ENCODE results near the gene PSME4. TPM values are rescaled to one million over a fixed set of nuclear protein-coding genes. Genes with fewer than 3 reads are reported as not detected.

The PSME4 gene, protein sequence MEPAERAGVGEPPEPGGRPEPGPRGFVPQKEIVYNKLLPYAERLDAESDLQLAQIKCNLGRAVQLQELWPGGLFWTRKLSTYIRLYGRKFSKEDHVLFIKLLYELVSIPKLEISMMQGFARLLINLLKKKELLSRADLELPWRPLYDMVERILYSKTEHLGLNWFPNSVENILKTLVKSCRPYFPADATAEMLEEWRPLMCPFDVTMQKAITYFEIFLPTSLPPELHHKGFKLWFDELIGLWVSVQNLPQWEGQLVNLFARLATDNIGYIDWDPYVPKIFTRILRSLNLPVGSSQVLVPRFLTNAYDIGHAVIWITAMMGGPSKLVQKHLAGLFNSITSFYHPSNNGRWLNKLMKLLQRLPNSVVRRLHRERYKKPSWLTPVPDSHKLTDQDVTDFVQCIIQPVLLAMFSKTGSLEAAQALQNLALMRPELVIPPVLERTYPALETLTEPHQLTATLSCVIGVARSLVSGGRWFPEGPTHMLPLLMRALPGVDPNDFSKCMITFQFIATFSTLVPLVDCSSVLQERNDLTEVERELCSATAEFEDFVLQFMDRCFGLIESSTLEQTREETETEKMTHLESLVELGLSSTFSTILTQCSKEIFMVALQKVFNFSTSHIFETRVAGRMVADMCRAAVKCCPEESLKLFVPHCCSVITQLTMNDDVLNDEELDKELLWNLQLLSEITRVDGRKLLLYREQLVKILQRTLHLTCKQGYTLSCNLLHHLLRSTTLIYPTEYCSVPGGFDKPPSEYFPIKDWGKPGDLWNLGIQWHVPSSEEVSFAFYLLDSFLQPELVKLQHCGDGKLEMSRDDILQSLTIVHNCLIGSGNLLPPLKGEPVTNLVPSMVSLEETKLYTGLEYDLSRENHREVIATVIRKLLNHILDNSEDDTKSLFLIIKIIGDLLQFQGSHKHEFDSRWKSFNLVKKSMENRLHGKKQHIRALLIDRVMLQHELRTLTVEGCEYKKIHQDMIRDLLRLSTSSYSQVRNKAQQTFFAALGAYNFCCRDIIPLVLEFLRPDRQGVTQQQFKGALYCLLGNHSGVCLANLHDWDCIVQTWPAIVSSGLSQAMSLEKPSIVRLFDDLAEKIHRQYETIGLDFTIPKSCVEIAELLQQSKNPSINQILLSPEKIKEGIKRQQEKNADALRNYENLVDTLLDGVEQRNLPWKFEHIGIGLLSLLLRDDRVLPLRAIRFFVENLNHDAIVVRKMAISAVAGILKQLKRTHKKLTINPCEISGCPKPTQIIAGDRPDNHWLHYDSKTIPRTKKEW (N-terminal part only)
- total RNA-seq (2022) (54.8 and 65.2 TPM in 2 replicates), Bru-seq, nascent RNA (percentile 93 among the genes with signal in this experiment), BruChase-seq, experiment 1, labeled RNA remaining after a 6-hour chase (percentile 88 among the genes with signal in this experiment), BruChase-seq, experiment 2, labeled RNA remaining after a 2-hour chase (percentile 89 among the genes with signal in this experiment)
- long read RNA-seq, partial matches to known transcripts, result 12 of 15 reads
- long read RNA-seq, other reads (novel, unspliced or antisense), result 3 of 15 reads

DNA sequence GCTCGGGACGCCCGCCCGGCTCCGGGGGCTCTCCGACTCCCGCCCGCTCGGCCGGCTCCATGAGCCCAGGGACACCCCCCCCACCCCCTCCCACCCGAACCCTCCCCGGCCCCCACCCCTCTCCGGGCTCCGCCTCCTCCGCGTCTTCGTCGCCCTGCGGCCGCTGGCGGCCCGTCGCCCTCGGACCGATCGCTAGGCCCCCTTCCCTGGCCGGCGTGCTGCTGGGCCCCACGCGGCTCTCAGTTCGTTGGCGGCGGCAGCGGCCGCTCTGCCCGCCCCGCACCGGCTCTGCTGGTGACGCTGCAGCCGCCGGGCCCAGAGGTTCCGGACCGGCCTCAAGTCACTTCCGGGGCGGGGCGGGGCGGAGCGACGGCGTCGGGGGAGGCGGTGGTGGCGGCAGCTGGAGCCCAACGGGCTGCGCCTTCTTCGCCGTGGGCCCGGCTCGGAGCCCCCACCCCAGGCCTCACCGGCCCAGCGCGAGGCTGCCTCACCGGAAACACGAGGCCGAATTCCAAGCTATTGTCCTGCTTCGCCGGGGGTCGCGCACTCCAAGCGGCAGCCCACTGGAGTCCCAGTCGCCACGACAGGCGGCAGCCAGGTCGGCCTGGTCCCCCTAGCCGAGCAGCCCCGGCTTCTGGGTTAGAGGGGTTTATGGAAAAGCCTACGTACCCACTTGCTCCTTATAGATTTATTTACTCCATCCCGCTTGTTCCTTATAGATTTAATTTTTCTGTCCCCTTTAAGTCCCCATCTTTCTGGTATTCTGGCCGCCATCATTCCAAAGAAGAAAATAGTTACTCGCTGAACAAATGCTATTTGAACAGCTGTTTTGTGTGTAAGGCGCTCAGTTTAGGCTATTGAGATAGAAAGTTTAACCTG lies at the start of gene PSME4:
TSS of gene PSME4 (minus strand) at position 270 of the 879 bp plus-strand sequence. CDS start at position 61, 209 bp downstream.
- ChIA-PET POLR2A (interaction anchor here (0.7 to 5.9 kb wide), 37 partner anchors 8 to 871 kb away, joined by 3 to 52 read pairs (median 4); partner anchors contain the start of genes ACYP2 and CHAC2), CTCF (interaction anchor here (0.6 to 0.8 kb wide), 2 partner anchors 49 to 78 kb away, joined by 3 to 4 read pairs; no protein-coding TSS in a partner anchor)
- TF ChIP-seq, protein P1, sequence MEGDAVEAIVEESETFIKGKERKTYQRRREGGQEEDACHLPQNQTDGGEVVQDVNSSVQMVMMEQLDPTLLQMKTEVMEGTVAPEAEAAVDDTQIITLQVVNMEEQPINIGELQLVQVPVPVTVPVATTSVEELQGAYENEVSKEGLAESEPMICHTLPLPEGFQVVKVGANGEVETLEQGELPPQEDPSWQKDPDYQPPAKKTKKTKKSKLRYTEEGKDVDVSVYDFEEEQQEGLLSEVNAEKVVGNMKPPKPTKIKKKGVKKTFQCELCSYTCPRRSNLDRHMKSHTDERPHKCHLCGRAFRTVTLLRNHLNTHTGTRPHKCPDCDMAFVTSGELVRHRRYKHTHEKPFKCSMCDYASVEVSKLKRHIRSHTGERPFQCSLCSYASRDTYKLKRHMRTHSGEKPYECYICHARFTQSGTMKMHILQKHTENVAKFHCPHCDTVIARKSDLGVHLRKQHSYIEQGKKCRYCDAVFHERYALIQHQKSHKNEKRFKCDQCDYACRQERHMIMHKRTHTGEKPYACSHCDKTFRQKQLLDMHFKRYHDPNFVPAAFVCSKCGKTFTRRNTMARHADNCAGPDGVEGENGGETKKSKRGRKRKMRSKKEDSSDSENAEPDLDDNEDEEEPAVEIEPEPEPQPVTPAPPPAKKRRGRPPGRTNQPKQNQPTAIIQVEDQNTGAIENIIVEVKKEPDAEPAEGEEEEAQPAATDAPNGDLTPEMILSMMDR (IDR thresholded peaks at IDR 0.05; ENCODE audit: unreplicated experiment), result no peak
- H3K9me3 Mint-ChIP-seq (ENCODE audit: unreplicated experiment), result no peaks in the 10 kb centered on the region
- peak; percentile 88 for DNase-seq (ENCODE audit: unreplicated experiment)
- BruUV-seq (replicated peaks), result no TSS peak
- peak within 1 kb of the TSS; percentile 87 for H3K4me3 Mint-ChIP-seq (ENCODE audit: unreplicated experiment)
- intact Hi-C loops (cut with micrococcal nuclease), result loop anchor here (2.0 kb wide), 1 partner anchor 132 kb away; no protein-coding TSS in a partner anchor
- H3K36me3 Mint-ChIP-seq (ENCODE audit: insufficient read depth, unreplicated experiment), result peaks cover 21% of the 10 kb centered on the region
- peak within 1 kb of the TSS; percentile 94 for H3K27ac Mint-ChIP-seq (ENCODE audit: low read depth, unreplicated experiment)
- peaks cover 33% of the 10 kb centered on the region for H3K4me1 Mint-ChIP-seq (ENCODE audit: insufficient read depth, unreplicated experiment)
- no peaks in the 10 kb centered on the region for H3K27me3 Mint-ChIP-seq (ENCODE audit: insufficient read depth, unreplicated experiment)

DNA sequence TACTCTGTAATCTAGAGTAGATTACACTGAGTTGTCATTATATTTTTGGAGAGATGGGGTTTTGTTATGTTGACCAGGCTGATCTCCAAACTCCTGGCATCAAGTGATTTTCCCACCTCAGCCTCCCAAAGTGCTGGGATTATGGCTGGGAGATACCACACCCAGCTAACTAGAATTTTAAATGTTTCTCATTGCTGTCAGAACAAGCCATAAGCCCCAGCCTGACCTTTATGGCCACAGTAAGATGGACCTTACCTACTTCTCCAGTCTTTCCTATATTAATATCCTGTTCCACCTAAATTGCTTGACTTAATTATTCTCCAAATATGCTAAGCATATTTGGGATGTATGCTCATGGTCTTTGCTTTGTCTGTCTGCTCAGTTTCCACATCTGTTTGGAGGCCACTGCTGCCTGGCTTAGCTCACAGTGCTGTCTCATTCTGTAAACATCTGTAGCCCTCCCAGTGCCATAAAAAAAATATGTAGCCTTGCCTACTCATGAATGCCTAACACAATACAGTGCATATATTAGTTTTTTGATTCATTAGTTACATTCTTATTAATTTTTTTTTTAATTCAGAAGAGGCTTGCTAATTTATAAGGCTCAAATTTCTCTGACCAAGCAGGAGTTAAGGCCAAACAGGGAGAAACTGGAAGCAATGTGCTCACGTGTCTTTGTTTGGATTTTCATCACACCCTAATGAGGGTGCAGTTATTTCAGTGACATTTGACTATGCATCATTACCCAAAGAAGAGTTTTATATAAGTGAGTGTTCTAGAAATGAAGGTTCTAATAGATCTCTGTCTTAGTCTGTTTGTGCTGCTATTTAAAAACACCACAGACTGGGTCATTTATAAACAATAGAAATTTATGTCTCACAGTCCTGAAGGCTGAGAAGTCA lies 45.3 kb upstream of the PSME4 start:
- Mint-ChIP-seq H3K36me3 (ENCODE audit: insufficient read depth, unreplicated experiment) (no peaks in the 10 kb centered on the region), H3K4me1 (ENCODE audit: insufficient read depth, unreplicated experiment) (peaks cover 5% of the 10 kb centered on the region), H3K4me3 (ENCODE audit: unreplicated experiment) (no peak overlapping the region), H3K27ac (ENCODE audit: low read depth, unreplicated experiment) (no peak overlapping the region), H3K9me3 (ENCODE audit: unreplicated experiment) (peaks cover 3% of the 10 kb centered on the region), H3K27me3 (ENCODE audit: insufficient read depth, unreplicated experiment) (no peaks in the 10 kb centered on the region)
- ChIA-PET POLR2A (no interaction called here), CTCF (interaction anchor here (0.6 to 1.5 kb wide), 3 partner anchors 13 to 101 kb away, joined by 3 read pairs; no protein-coding TSS in a partner anchor)
- TF ChIP-seq, protein P1 (IDR thresholded peaks at IDR 0.05; ENCODE audit: unreplicated experiment), result no peak
- DNase-seq (ENCODE audit: unreplicated experiment), result no peak
- no TSS peak for BruUV-seq (replicated peaks)
- intact Hi-C loops (cut with micrococcal nuclease), result no loop called here

DNA sequence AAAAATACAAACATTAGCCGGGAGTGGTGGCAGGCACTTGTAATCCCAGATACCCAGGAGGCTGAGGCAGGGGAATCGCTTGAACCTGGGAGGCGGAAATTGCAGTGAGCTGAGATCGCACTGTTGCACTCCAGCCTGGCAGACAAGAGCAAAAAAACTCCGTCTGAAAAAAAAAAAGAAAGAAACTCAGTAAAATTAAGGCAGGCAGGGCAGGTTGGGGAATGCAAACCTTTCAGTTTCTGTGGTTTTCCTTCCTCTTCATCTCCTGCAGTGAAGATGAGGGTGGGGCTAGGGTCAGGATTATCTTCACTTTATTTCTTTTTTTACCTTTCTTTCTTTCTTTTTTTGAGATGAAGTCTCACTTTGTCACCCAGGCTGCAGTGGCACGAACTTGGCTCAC lies 43.2 kb upstream of the PSME4 start:
- ChIA-PET CTCF (no interaction called here), POLR2A (no interaction called here)
- intact Hi-C loops (cut with micrococcal nuclease), result no loop called here

More for the DNA sequence above, 43.2 kb upstream of the PSME4 start:
- H3K4me3 Mint-ChIP-seq (ENCODE audit: unreplicated experiment), result no peak overlapping the region
- no peak overlapping the region for H3K27ac Mint-ChIP-seq (ENCODE audit: low read depth, unreplicated experiment)
- BruUV-seq (replicated peaks), result no TSS peak
- TF ChIP-seq, protein P1 (IDR thresholded peaks at IDR 0.05; ENCODE audit: unreplicated experiment), result no peak
- no peaks in the 10 kb centered on the region for H3K9me3 Mint-ChIP-seq (ENCODE audit: unreplicated experiment)
- H3K36me3 Mint-ChIP-seq (ENCODE audit: insufficient read depth, unreplicated experiment), result no peaks in the 10 kb centered on the region
- H3K4me1 Mint-ChIP-seq (ENCODE audit: insufficient read depth, unreplicated experiment), result peaks cover 5% of the 10 kb centered on the region
- no peaks in the 10 kb centered on the region for H3K27me3 Mint-ChIP-seq (ENCODE audit: insufficient read depth, unreplicated experiment)
- DNase-seq (ENCODE audit: unreplicated experiment), result no peak
